Fibroblast of villous mesenchyme (primary cell): ENCODE data around the gene NKX1-2. TPM values are rescaled to one million over a fixed set of nuclear protein-coding genes. Genes with fewer than 3 reads are reported as not detected.

Source experiments
- DNase-seq: peaks from one replicate; pipeline ENCODE4 v3.0.0-alpha.2; 2010; ENCODE audit warnings: low read depth
- H3K4me3 ChIP-seq: 2 replicates; pipeline ENCODE4 v1.5.1; 2011; ENCODE audit warnings: low read depth, mild to moderate bottlenecking, low read length
- total RNA-seq: library from RNA; depleted of rRNA; stranded (reverse); fragments of >200 nt; gene quantifications from 2 replicates; pipeline ENCODE4 v1.2.3, GENCODE V29; 2012
- TF ChIP-seq, protein P1 (sequence below): IDR thresholded peaks from 2 replicates; pipeline ENCODE4 v1.5.1; 2012; ENCODE audit warnings: low read depth, mild to moderate bottlenecking, low read length; ENCODE audit not compliant: insufficient read depth

Gene NKX1-2
- total RNA-seq, 1 donor, result not detected

DNA sequence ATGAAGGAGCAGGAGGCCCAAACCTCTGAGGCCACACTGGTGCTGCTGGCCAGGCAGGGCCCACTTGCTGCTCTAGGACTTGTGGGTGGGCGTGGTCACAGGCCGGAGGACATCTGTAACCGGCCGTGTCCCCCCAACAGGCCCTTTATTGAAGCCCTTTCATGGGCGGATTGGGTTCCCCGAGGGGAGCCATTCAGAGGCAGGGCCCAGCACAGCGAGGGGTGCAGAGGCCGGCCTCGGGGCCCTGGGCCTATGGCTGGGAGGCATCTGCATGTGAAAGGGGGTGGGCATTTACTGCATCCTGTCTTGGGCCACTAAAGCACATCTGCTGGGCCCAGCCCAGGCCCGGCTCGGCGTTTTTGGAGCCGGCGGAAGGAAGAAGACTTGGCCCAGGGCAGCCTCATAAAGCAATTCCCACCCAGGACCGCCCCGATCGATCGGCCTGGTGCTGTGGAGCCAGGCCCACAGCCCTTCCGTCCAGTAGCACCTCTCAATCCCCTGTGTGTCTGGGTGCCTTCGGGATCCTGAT is 20.2 kb upstream of the NKX1-2 start:
- TF ChIP-seq, protein P1, sequence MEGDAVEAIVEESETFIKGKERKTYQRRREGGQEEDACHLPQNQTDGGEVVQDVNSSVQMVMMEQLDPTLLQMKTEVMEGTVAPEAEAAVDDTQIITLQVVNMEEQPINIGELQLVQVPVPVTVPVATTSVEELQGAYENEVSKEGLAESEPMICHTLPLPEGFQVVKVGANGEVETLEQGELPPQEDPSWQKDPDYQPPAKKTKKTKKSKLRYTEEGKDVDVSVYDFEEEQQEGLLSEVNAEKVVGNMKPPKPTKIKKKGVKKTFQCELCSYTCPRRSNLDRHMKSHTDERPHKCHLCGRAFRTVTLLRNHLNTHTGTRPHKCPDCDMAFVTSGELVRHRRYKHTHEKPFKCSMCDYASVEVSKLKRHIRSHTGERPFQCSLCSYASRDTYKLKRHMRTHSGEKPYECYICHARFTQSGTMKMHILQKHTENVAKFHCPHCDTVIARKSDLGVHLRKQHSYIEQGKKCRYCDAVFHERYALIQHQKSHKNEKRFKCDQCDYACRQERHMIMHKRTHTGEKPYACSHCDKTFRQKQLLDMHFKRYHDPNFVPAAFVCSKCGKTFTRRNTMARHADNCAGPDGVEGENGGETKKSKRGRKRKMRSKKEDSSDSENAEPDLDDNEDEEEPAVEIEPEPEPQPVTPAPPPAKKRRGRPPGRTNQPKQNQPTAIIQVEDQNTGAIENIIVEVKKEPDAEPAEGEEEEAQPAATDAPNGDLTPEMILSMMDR, result no peak
- H3K4me3 ChIP-seq, result no peak overlapping the region
- DNase-seq, result no peak

DNA sequence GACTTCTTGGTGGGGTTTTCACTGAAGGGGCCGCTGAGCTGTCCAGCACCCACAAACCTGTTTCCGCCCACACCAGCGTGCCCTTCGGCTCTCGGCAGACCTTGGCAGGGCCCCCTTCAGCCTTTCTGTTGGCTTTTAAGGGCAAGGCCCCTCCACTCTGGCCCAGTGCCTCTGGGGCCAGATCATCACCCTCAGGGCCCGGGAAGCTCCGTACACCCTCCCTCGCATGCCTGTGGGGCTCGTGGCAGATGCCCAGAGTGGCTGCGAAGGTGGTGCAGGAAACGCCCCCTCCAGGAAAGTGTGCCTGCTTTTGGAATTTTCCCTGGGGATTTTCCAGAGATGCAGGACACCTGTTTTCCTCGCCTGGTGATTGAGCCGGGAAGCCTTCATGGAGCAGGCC is 18.8 kb upstream of the NKX1-2 start:
- DNase-seq, result no peak
- TF ChIP-seq, protein P1, result no peak
- no peak overlapping the region for H3K4me3 ChIP-seq

- no peak for DNase-seq
- H3K4me3 ChIP-seq, result no peak overlapping the region
- TF ChIP-seq, protein P1, result no peak
Measured at GRCh38 chr10:124467165-124467564, 17.3 kb upstream of the NKX1-2 start.

GRCh38 chr10:124465777-124466488 is 16.1 kb upstream of the NKX1-2 start:
- DNase-seq, result no peak
- TF ChIP-seq, protein P1, result no peak
- no peak overlapping the region for H3K4me3 ChIP-seq

GRCh38 chr10:124465003-124465776 is 15.4 kb upstream of the NKX1-2 start:
- H3K4me3 ChIP-seq, result no peak overlapping the region
- DNase-seq, result no peak
- TF ChIP-seq, protein P1, result no peak

- no peak for DNase-seq
- TF ChIP-seq, protein P1, result no peak
- no peak overlapping the region for H3K4me3 ChIP-seq
Measured at GRCh38 chr10:124464028-124464965, 14.5 kb upstream of the NKX1-2 start.
